ENCODE results near the gene ZNF683. TPM values are rescaled to one million over a fixed set of nuclear protein-coding genes. Genes with fewer than 3 reads are reported as not detected.
"Not testable (repeated sequence)": the region's sequence is repeated elsewhere in the genome, so short reads cannot be mapped to it uniquely, and the experiment has no call there.

Gene ZNF683
- under 1 TPM in 1 of 2 donors, not detected in 1; 0.47 TPM for total RNA-seq

DNA sequence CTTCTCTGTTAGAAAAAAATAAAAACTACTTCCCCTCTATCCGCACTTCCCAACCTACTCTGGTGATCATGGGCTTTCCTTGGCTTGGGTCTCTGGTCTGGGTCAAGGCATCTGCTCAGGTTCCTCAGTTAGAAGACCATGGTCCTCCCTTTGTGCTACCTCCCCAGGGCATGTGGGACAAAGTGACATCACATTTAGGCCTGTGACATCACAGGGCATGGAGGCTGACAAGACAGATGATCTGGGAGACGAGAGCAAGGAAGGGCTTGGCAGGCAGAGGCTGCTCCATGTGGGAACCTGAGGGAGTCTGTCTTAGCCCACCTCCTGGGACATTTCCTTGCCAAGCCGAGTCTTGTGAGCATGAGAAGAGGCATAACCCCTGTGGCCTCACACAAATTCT is at the start of gene ZNF683:
TSS of gene ZNF683 (minus strand) at position 140 of the 400 bp plus-strand sequence. CDS start 4,179 bp downstream, outside the sequence.
- DNase-seq; H3K9ac ChIP-seq (ENCODE audit: low read depth in 2 of 2, low read length in 2 of 2); intact Hi-C loops (cut with DNase I); H3K27ac ChIP-seq; H3K27me3 ChIP-seq; H3K4me1 ChIP-seq; H3K36me3 ChIP-seq; H3K4me3 ChIP-seq; H3K9me3 ChIP-seq: not testable (repeated sequence)

DNA sequence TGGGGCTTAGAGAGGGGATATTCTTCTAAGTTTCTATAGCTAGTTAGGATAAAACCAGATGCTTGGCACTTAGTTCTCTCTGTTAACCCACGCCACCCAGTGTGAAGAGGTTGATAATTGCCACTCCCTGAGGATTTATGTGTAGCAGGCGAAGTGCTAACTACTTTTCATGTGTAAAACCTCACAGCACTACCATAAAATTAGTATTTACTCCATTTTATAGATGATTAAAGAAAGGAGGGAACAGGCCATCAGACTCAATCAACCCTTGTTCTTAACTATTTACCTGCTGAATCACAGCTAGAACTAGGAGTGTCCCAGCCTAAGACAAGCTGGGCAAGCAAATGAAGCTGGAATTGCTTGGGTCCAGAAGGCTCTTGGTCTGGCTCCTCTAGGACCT is 46.9 kb upstream of the ZNF683 start:
- Histone ChIP-seq H3K27me3 (peaks cover 3% of the 10 kb centered on the region), H3K36me3 (no peaks in the 10 kb centered on the region), H3K9me3 (no peaks in the 10 kb centered on the region), H3K27ac (no peak overlapping the region), H3K4me3 (no peak overlapping the region), H3K4me1 (no peaks in the 10 kb centered on the region), H3K9ac (ENCODE audit: low read depth in 2 of 2, low read length in 2 of 2) (no peak overlapping the region)
- intact Hi-C loops (cut with DNase I) = no loop called here
- TF ChIP-seq, protein P1, sequence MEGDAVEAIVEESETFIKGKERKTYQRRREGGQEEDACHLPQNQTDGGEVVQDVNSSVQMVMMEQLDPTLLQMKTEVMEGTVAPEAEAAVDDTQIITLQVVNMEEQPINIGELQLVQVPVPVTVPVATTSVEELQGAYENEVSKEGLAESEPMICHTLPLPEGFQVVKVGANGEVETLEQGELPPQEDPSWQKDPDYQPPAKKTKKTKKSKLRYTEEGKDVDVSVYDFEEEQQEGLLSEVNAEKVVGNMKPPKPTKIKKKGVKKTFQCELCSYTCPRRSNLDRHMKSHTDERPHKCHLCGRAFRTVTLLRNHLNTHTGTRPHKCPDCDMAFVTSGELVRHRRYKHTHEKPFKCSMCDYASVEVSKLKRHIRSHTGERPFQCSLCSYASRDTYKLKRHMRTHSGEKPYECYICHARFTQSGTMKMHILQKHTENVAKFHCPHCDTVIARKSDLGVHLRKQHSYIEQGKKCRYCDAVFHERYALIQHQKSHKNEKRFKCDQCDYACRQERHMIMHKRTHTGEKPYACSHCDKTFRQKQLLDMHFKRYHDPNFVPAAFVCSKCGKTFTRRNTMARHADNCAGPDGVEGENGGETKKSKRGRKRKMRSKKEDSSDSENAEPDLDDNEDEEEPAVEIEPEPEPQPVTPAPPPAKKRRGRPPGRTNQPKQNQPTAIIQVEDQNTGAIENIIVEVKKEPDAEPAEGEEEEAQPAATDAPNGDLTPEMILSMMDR (IDR thresholded peaks at IDR 0.05) = no peak
- no peak for DNase-seq

DNA sequence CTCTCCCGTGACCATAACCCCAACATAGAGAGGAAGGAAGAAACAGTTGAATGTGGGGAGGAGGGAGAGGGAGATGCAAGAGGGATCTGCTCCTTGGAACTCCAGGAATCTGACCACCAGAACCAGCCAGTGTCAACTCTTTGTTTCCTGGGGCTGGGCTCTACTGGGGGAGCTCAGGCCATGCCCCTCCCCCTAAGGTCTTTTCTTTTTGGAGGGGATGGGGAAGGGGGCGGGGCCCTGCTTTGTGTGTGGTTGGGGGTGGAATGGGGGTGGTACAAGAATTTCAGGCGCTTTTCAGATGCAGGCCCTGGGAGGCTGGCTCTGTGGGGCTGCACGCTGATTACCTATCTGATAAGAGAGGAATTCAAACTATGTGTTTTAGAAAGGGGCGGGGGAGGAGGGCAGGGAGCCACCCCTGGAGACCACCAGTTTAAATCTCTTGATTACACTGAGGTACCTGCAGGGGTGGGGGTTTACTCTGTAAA is 46.4 kb upstream of the ZNF683 start:
- no peak for DNase-seq
- Histone ChIP-seq H3K9ac (ENCODE audit: low read depth in 2 of 2, low read length in 2 of 2) (no peak overlapping the region), H3K27me3 (peaks cover 6% of the 10 kb centered on the region), H3K36me3 (no peaks in the 10 kb centered on the region), H3K4me1 (no peaks in the 10 kb centered on the region), H3K4me3 (no peak overlapping the region), H3K27ac (no peak overlapping the region), H3K9me3 (no peaks in the 10 kb centered on the region)
- intact Hi-C loops (cut with DNase I) = no loop called here
- TF ChIP-seq, protein P1 (IDR thresholded peaks at IDR 0.05) = no peak

DNA sequence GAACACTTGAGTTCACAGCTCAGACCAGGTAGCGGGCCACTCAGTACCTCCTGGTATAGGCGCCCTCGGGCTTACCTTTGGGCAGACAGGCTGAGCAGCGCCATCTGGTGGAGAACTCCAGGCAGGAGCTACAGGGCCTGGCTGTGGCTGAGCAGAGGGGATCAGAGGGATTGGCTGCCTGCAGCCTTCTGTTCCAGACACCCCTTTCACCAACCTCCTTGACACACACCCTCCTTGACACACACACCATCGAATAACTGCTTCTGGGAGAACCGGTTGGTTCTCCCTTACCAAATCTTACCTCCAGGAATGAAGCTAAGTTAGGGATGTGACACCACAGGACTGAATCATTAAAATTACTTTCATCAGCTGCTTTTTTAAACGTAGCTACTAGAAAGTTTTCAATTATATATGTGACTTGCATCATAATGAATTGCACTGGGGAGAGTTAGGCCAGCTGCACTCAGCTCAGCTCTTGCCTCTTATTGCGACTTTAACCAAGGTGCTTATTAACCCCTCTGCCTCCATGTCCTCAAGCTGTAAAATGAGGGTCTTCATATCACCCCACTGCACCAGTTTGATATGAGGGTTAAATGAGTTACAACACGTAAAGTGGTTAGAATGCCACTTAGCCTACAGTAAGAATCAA is 44.7 kb upstream of the ZNF683 start:
- intact Hi-C loops (cut with DNase I) = no loop called here
- peak; percentile 76 for DNase-seq

DNA sequence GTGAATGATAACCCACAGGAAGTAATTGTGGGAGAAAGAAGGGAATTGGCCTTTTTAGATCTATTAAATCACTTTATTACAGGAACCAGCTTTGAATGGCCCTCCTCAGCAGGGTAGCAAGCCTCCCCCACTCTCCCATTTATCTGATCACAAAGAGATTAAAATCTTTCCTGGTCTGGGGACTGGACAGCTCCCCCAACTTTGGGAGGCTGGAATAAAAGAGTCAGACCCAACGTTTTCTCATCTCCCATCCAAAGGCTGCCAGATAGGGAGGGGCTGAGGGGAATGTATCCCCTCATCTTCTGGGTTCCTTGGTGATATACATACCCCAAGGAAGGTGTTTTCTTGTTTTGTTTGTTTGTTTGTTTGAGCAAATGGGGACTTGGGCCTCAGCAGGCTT is 40.5 kb upstream of the ZNF683 start:
- H3K9me3 ChIP-seq = no peaks in the 10 kb centered on the region
- intact Hi-C loops (cut with DNase I) = no loop called here
- peaks cover 43% of the 10 kb centered on the region for H3K27me3 ChIP-seq
- H3K36me3 ChIP-seq = no peaks in the 10 kb centered on the region
- H3K9ac ChIP-seq (ENCODE audit: low read depth in 2 of 2, low read length in 2 of 2) = no peak overlapping the region
- TF ChIP-seq, protein P1 (IDR thresholded peaks at IDR 0.05) = no peak
- DNase-seq = no peak
- no peaks in the 10 kb centered on the region for H3K4me1 ChIP-seq
- no peak overlapping the region for H3K4me3 ChIP-seq
- H3K27ac ChIP-seq = no peak overlapping the region

More for the DNA sequence above, 44.7 kb upstream of the ZNF683 start:
- no peak overlapping the region for H3K9ac ChIP-seq (ENCODE audit: low read depth in 2 of 2, low read length in 2 of 2)
- TF ChIP-seq, protein P1 (IDR thresholded peaks at IDR 0.05) = peak; percentile 89
- H3K4me1 ChIP-seq = no peaks in the 10 kb centered on the region
- H3K4me3 ChIP-seq = no peak overlapping the region
- H3K27me3 ChIP-seq = peaks cover 18% of the 10 kb centered on the region
- no peaks in the 10 kb centered on the region for H3K9me3 ChIP-seq
- H3K27ac ChIP-seq = no peak overlapping the region
- H3K36me3 ChIP-seq = no peaks in the 10 kb centered on the region

GRCh38 chr1:26412180-26412840 is 39.8 kb upstream of the ZNF683 start:
- Histone ChIP-seq H3K4me3 (no peak overlapping the region), H3K9me3 (no peaks in the 10 kb centered on the region), H3K9ac (ENCODE audit: low read depth in 2 of 2, low read length in 2 of 2) (no peak overlapping the region), H3K36me3 (no peaks in the 10 kb centered on the region), H3K27me3 (peaks cover 43% of the 10 kb centered on the region), H3K27ac (no peak overlapping the region), H3K4me1 (no peaks in the 10 kb centered on the region)
- intact Hi-C loops (cut with DNase I) = no loop called here
- DNase-seq = no peak
- TF ChIP-seq, protein P1 (IDR thresholded peaks at IDR 0.05) = no peak
